PC-9 (cell line): ENCODE measurements around the gene DEXI.

Experiments used
- EZH2 ChIP-seq: fragments of 200-600 bp; sonication (generic); IDR thresholded peaks from 2 replicates; pipeline ENCODE4 v1.8.0; 2017; ENCODE audit warnings: antibody characterized with exemption, low read depth
- TF ChIP-seq, protein P1 (sequence below): fragments of 200-600 bp; sonication (generic); conservative IDR thresholded peaks from 2 replicates; pipeline ENCODE4 v1.6.1; 2017; ENCODE audit warnings: mixed run types, antibody characterized with exemption, mild to moderate bottlenecking, moderate library complexity

DNA sequence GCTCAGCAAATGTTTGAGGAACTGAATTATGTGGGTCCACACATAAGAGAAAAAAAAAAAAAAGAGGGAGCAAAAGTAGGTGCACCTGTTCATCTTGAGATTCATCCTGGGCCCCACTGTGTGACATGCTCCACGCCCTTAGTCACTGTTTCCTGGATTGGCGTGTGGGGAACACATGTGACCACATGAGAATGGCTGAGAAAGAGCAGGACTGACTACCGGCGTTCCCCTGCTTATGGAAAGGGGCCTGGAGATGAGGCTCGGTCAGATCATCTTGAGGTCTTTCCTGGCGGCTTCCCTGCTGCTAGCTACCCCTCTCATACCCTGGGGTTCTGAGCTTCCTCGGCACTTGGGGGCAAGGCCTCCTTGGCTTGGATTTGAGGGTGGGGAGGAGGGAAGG is 3.9 kb downstream of the DEXI start:
- TF ChIP-seq, protein P1, sequence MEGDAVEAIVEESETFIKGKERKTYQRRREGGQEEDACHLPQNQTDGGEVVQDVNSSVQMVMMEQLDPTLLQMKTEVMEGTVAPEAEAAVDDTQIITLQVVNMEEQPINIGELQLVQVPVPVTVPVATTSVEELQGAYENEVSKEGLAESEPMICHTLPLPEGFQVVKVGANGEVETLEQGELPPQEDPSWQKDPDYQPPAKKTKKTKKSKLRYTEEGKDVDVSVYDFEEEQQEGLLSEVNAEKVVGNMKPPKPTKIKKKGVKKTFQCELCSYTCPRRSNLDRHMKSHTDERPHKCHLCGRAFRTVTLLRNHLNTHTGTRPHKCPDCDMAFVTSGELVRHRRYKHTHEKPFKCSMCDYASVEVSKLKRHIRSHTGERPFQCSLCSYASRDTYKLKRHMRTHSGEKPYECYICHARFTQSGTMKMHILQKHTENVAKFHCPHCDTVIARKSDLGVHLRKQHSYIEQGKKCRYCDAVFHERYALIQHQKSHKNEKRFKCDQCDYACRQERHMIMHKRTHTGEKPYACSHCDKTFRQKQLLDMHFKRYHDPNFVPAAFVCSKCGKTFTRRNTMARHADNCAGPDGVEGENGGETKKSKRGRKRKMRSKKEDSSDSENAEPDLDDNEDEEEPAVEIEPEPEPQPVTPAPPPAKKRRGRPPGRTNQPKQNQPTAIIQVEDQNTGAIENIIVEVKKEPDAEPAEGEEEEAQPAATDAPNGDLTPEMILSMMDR: no peak
- no peak for TF ChIP-seq EZH2
